Panc1 (cell line): Measurements from ENCODE around the gene TBC1D2B. TPM values are rescaled to one million over a fixed set of nuclear protein-coding genes. Genes with fewer than 3 reads are reported as not detected.

Source experiments
- ATAC-seq: fragments of 200-7000 bp; cut with Tn5 transposase; 2 replicates; pipeline ENCODE4 v1.9.1; 2020; ENCODE audit warnings: mild to moderate bottlenecking, moderate library complexity
- BruUV-seq: library from RNA; stranded (reverse); fragments of 400-500 nt; replicated peaks from 2 replicates; lab custom pipeline; 2021; lab: Mats Ljungman, UMichigan
- CTCF ChIA-PET: fragments of 300-600 bp; sonication (Branson Sonifier 250); formaldehyde crosslinking; loops from one replicate; lab custom pipeline; 2022; ENCODE audit warnings: antibody characterized with exemption; lab: Charles Lee
- POLR2A ChIA-PET: fragments of 300-600 bp; sonication (Branson Sonifier 250); formaldehyde crosslinking; loops from one replicate; lab custom pipeline; 2022; ENCODE audit warnings: antibody characterized with exemption; lab: Charles Lee
- DNase-seq: peaks from one replicate; pipeline ENCODE4 v3.0.0-alpha.2; 2010; ENCODE audit warnings: low read depth, low spot score
- H3K27ac ChIP-seq: 2 replicates; pipeline ENCODE4 v1.5.1; 2011; ENCODE audit warnings: mild to moderate bottlenecking, low read length, inconsistent platforms
- H3K27me3 ChIP-seq: fragments of 200-500 bp; sonication (Bioruptor generic); 2 replicates; pipeline ENCODE4 v1.6.0; 2014; ENCODE audit warnings: low read length, inconsistent platforms; ENCODE audit not compliant: control insufficient read depth, insufficient read depth
- H3K36me3 ChIP-seq: fragments of 200-500 bp; sonication (Bioruptor generic); 2 replicates; pipeline ENCODE4 v1.5.1; 2014; ENCODE audit warnings: inconsistent platforms, mild to moderate bottlenecking, low read length, moderate library complexity; ENCODE audit not compliant: control insufficient read depth, insufficient read depth
- H3K4me1 ChIP-seq: 2 replicates; pipeline ENCODE4 v1.5.1; 2011; ENCODE audit warnings: inconsistent platforms, mild to moderate bottlenecking, low read length, moderate library complexity; ENCODE audit not compliant: control insufficient read depth, insufficient read depth
- H3K4me3 ChIP-seq, 2 experiments: 2 replicates each; pipeline ENCODE4 v1.5.1; 2011 to 2012; ENCODE audit warnings: low read depth in 2 of 2, low read length in 2 of 2, mild to moderate bottlenecking in 2 of 2, inconsistent platforms in 1 of 2, moderate library complexity in 1 of 2
- H3K9me3 ChIP-seq: fragments of 200-500 bp; sonication (Bioruptor generic); 2 replicates; pipeline ENCODE4 v1.5.1; 2014; ENCODE audit warnings: low read depth, mild to moderate bottlenecking, inconsistent platforms, low read length, moderate library complexity; ENCODE audit not compliant: control insufficient read depth, insufficient read depth
- CTCF ChIP-seq: fragments of 450-650 bp; IDR thresholded peaks from 2 replicates; pipeline ENCODE4 v1.5.1; 2017; ENCODE audit warnings: mild to moderate bottlenecking
- POLR2AphosphoS5 ChIP-seq: IDR thresholded peaks from 2 replicates; pipeline ENCODE4 v1.6.1; 2012; ENCODE audit warnings: mild to moderate bottlenecking, low read depth, low read length, moderate library complexity
- REST ChIP-seq, 2 experiments: IDR thresholded peaks; 2 replicates each; pipeline ENCODE4 v1.6.1; 2011 to 2012; ENCODE audit warnings: low read depth in 2 of 2, control low read depth in 1 of 2, low read length in 1 of 2, mild to moderate bottlenecking in 1 of 2, moderate library complexity in 1 of 2; ENCODE audit not compliant: insufficient read depth in 1 of 2
- SIN3A ChIP-seq: IDR thresholded peaks from 2 replicates; pipeline ENCODE4 v1.6.1; 2012; ENCODE audit warnings: low read depth, mild to moderate bottlenecking, low read length, moderate library complexity, borderline replicate concordance; ENCODE audit not compliant: insufficient read depth
- TCF7L2 ChIP-seq: IDR thresholded peaks from 2 replicates; pipeline ENCODE4 v1.6.1; 2011; ENCODE audit warnings: mild to moderate bottlenecking, low read depth, low read length, inconsistent platforms
- in situ Hi-C: cut with HindIII; loops from 2 replicates; pipeline ENCODE4 v1.10.0; 2016; ENCODE audit warnings: low sequenced_read_pairs, low pct_unique_long_range_greater_than_20kb
- intact Hi-C: fragments of 100-400 bp; cut with micrococcal nuclease; formaldehyde crosslinking; loops from one replicate; pipeline ENCODE4 v1.10.0; 2022; ENCODE audit not compliant: unreplicated experiment
- total RNA-seq: library from RNA; stranded (reverse); gene quantifications from one replicate; pipeline ENCODE4 v1.2.1, GENCODE V29; 2021; ENCODE audit not compliant: unreplicated experiment

TBC1D2B gene
- total RNA-seq, 1 experiment from 2014 or later: 59.3 TPM

- BruUV-seq: no TSS peak
- POLR2A ChIA-PET: no interaction called here
- no peak for ATAC-seq
Measured at GRCh38 chr15:78085928-78086327, 8.4 kb upstream of the TBC1D2B start.

GRCh38 chr15:78084449-78084750 is 6.9 kb upstream of the TBC1D2B start:
- no peaks in the 10 kb centered on the region for H3K4me1 ChIP-seq
- no peak overlapping the region for H3K27ac ChIP-seq
- H3K9me3 ChIP-seq: no peaks in the 10 kb centered on the region
- TF ChIP-seq REST (IDR thresholded peaks at IDR 0.05; ENCODE audit: insufficient read depth in 1 of 2, low read depth in 2 of 2, low read length in 1 of 2) (no peak), TCF7L2 (no peak), SIN3A (no peak), POLR2AphosphoS5 (no peak), CTCF (no peak)
- no peak overlapping the region for H3K4me3 ChIP-seq
- H3K27me3 ChIP-seq: no peaks in the 10 kb centered on the region
- BruUV-seq: no TSS peak
- no peaks in the 10 kb centered on the region for H3K36me3 ChIP-seq
- ChIA-PET POLR2A (no interaction called here), CTCF (no interaction called here)
- ATAC-seq (no peak), DNase-seq (no peak)
- intact Hi-C loops: no loop called here
- in situ Hi-C loops: no loop called here

More at GRCh38 chr15:78085928-78086327, 8.4 kb upstream of the TBC1D2B start:
- in situ Hi-C loops (no loop called here), intact Hi-C loops (no loop called here)
- Histone ChIP-seq H3K9me3 (no peaks in the 10 kb centered on the region), H3K4me1 (no peaks in the 10 kb centered on the region), H3K36me3 (no peaks in the 10 kb centered on the region), H3K27ac (no peak overlapping the region; the same call in 1 of the 2 replicates), H3K4me3 (no peak overlapping the region), H3K27me3 (no peaks in the 10 kb centered on the region)
- no peak for DNase-seq
- TF ChIP-seq CTCF (no peak), SIN3A (no peak), POLR2AphosphoS5 (no peak), TCF7L2 (no peak), REST (IDR thresholded peaks at IDR 0.05; ENCODE audit: insufficient read depth in 1 of 2, low read depth in 2 of 2, low read length in 1 of 2) (no peak)
- CTCF ChIA-PET: no interaction called here
